HEK293T (cell line): ENCODE data around the gene CEP76.

Experiments
- ARNT ChIP-seq: fragments of 450-650 bp; IDR thresholded peaks from 2 replicates; pipeline ENCODE4 v1.6.1; 2017; ENCODE audit warnings: mild to moderate bottlenecking
- BHLHE40 ChIP-seq: fragments of 450-650 bp; IDR thresholded peaks from 2 replicates; pipeline ENCODE4 v1.6.1; 2016; ENCODE audit warnings: mild to moderate bottlenecking, moderate library complexity, borderline replicate concordance
- ELF4 ChIP-seq: fragments of 450-650 bp; IDR thresholded peaks from 2 replicates; pipeline ENCODE4 v1.6.1; 2017; ENCODE audit warnings: antibody characterized with exemption
- FOXK2 ChIP-seq: fragments of 450-650 bp; IDR thresholded peaks from 2 replicates; pipeline ENCODE4 v1.6.1; 2016; ENCODE audit warnings: mild to moderate bottlenecking
- FOXM1 ChIP-seq: fragments of 450-650 bp; IDR thresholded peaks from 2 replicates; pipeline ENCODE4 v1.6.1; 2017; ENCODE audit warnings: mild to moderate bottlenecking, borderline replicate concordance
- HDGF ChIP-seq: fragments of 450-650 bp; IDR thresholded peaks from 2 replicates; pipeline ENCODE4 v1.6.1; 2017; ENCODE audit warnings: antibody characterized with exemption, borderline replicate concordance
- LEF1 ChIP-seq: fragments of 450-650 bp; IDR thresholded peaks from 2 replicates; pipeline ENCODE4 v1.6.1; 2017; ENCODE audit warnings: mild to moderate bottlenecking, borderline replicate concordance
- PKNOX1 ChIP-seq: fragments of 450-650 bp; IDR thresholded peaks from 2 replicates; pipeline ENCODE4 v1.6.1; 2016
- SP1 ChIP-seq: fragments of 450-650 bp; IDR thresholded peaks from 2 replicates; pipeline ENCODE4 v1.6.1; 2017
- SUZ12 ChIP-seq: fragments of 450-650 bp; IDR thresholded peaks from 2 replicates; pipeline ENCODE4 v1.6.1; 2016; ENCODE audit warnings: mild to moderate bottlenecking

GRCh38 chr18:12630136-12630535 lies 72.4 kb downstream of the CEP76 start:
- TF ChIP-seq HDGF (no peak), SUZ12 (no peak), BHLHE40 (no peak), ARNT (no peak), PKNOX1 (no peak), FOXM1 (no peak), SP1 (no peak), FOXK2 (no peak), ELF4 (no peak), LEF1 (no peak)
